Measurements from ENCODE around the gene PRKCB.

The PRKCB gene

DNA sequence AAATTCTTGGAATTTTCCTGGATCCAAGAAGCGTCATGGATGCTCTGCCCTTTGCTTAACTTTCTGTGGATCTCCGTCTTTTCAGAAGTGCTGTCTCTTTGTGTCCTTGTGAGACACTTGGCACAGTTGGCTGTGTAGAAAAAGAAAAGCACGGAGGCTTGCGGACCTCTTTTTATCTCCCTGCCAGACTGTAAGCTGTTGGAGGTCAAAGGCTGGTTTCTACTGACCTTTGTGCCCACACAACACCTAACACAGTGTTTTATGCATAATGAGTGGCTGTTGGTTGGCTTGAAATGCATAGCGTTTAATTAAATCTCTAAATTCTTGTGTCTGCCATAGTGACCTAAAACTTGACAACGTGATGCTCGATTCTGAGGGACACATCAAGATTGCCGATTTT, 344.7 kb downstream of the PRKCB start:
- DNase-seq (ENCODE audit: low read depth, low spot score): no peak
- ChIA-PET CTCF (no interaction called here), POLR2A (no interaction called here)
- no peak overlapping the region for H3K4me3 ChIP-seq (ENCODE audit: low read depth, low read length)
- TF ChIP-seq, protein P1, sequence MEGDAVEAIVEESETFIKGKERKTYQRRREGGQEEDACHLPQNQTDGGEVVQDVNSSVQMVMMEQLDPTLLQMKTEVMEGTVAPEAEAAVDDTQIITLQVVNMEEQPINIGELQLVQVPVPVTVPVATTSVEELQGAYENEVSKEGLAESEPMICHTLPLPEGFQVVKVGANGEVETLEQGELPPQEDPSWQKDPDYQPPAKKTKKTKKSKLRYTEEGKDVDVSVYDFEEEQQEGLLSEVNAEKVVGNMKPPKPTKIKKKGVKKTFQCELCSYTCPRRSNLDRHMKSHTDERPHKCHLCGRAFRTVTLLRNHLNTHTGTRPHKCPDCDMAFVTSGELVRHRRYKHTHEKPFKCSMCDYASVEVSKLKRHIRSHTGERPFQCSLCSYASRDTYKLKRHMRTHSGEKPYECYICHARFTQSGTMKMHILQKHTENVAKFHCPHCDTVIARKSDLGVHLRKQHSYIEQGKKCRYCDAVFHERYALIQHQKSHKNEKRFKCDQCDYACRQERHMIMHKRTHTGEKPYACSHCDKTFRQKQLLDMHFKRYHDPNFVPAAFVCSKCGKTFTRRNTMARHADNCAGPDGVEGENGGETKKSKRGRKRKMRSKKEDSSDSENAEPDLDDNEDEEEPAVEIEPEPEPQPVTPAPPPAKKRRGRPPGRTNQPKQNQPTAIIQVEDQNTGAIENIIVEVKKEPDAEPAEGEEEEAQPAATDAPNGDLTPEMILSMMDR (IDR thresholded peaks at IDR 0.05; ENCODE audit: insufficient read depth, low read length, missing control alignments): no peak

DNA sequence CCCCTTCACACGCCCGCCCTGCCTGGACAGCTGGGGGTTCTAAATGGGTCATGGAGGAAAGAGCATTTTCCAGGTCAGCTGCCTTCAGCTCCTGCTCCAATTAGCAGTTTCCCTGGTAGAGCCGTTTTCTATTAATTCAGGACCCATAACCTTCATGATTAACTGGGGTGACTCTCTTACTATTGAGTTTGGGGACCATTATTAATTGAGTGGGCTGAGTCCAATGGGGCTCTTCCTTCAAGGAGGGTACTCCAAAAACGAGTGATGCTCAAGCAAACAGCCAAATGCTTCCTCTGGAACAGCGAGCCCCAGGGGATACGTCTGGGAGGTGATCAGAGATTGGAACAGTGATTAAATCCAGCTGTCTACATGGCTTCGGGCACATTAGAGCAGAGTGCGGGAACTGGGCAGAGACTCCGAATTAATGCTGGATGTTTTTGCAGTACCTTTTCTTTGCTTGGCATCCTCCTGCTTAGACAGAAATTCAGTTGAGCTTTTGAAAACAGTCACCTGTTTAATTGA, 352.3 kb downstream of the PRKCB start:
- no peak for DNase-seq (ENCODE audit: low read depth, low spot score)
- TF ChIP-seq, protein P1 (IDR thresholded peaks at IDR 0.05; ENCODE audit: insufficient read depth, low read length, missing control alignments): no peak
- H3K4me3 ChIP-seq (ENCODE audit: low read depth, low read length): no peak overlapping the region
- CTCF ChIA-PET: no interaction called here
- POLR2A ChIA-PET: no interaction called here

DNA sequence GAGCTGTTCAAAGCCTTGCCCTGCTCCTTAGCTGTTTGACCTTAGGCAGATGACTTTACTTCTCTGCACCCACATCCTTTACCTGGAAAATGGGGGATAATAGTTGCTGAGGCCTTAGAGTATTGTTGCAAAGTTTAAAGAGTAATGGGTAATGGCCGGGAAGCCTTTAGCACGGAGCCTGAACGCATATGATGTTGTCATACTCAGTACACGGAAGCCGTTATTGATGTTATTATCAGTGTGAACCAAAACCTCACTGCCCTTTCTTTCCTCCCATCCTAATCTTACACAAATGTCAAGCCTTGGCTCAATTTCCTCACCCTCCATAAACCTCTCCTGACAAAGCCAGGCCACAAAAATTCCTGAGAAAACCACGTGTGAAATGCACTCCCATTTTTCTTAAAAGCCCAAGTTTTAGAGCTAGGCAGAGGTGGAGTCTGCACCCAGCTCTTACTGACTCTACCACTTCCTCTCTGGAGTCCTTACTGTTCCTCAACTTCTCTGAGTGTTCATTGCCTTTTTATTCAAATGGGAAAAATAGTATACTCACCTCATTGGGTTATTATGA, 353.1 kb downstream of the PRKCB start:
- no peak overlapping the region for H3K4me3 ChIP-seq (ENCODE audit: low read depth, low read length)
- no peak for DNase-seq (ENCODE audit: low read depth, low spot score)
- TF ChIP-seq, protein P1 (IDR thresholded peaks at IDR 0.05; ENCODE audit: insufficient read depth, low read length, missing control alignments): no peak
- ChIA-PET CTCF (no interaction called here), POLR2A (no interaction called here)

DNA sequence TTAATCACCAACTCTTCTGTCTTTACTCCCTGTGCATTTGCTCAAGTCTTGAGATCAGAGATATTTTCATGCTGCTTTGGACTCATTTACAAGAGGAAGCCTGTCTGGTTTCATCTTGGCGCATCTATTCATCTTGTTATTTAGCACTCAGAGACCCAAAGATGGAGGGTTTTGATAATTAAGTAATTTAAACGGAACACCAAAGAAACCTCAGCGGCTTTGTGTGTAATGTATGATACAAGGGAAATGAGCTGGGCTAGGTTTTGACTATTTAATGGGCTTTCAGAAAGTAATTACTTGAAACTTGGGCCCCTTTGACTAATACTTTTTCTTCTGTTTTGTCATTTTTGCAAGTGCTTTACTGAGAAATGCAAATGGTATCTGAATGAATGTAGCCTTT, 354.2 kb downstream of the PRKCB start:
- TF ChIP-seq, protein P1 (IDR thresholded peaks at IDR 0.05; ENCODE audit: insufficient read depth, low read length, missing control alignments): no peak
- no peak overlapping the region for H3K4me3 ChIP-seq (ENCODE audit: low read depth, low read length)
- DNase-seq (ENCODE audit: low read depth, low spot score): no peak
- POLR2A ChIA-PET: no interaction called here
- CTCF ChIA-PET: no interaction called here

DNA sequence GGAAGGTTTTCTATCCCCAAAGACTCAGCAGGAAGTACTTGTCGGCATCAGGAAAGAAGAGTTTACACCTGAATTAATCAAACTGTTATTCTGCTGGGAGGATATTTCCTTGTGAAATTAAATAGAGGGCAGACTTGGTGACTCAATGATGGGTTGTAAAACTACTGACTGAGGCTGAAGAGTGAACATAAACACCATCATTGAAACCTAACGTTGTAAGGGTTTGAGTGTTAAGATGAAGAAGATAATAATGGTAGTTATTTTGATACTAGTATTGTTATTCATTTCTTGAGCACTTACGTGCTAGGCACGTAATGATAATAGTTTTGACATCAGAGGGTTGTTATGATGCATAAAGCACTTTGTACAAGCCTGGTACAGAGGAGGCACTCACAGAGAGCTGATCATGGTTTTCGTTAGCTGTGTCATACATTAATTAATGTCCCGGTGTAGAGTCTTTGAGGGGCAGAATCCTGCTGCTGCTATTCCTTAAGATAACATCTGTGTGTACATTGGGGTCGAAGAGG, 356.2 kb downstream of the PRKCB start:
- ChIA-PET CTCF (no interaction called here), POLR2A (no interaction called here)
- TF ChIP-seq, protein P1 (IDR thresholded peaks at IDR 0.05; ENCODE audit: insufficient read depth, low read length, missing control alignments): no peak
- H3K4me3 ChIP-seq (ENCODE audit: low read depth, low read length): no peak overlapping the region
- DNase-seq (ENCODE audit: low read depth, low spot score): no peak

DNA sequence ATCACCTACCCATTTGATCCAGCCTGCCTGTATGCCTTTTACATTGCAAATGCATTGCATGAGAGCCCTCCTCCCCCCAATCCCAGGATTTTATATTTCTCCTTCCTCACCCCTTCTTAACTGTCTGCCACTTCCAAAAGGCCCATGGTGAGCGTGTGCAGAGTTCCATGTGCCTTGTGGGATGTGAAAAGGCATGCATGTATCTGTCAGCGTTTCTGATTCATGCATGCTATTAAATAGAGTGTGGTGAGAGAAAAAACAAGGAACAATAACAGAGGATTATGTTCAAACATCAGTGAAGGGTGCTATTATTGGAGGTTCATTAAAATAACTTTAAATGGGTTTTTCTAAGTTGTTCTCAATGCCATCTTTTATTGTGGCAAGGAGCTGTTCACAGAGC, 359.4 kb downstream of the PRKCB start:
- TF ChIP-seq, protein P1 (IDR thresholded peaks at IDR 0.05; ENCODE audit: insufficient read depth, low read length, missing control alignments): no peak
- CTCF ChIA-PET: no interaction called here
- DNase-seq (ENCODE audit: low read depth, low spot score): no peak
- POLR2A ChIA-PET: no interaction called here
- no peak overlapping the region for H3K4me3 ChIP-seq (ENCODE audit: low read depth, low read length)

Data from AG04449 (cell line).